ENCODE measurements around the gene PLCB3.
"Not testable (repeated sequence)": the region's sequence is repeated elsewhere in the genome, so short reads cannot be mapped to it uniquely, and the experiment has no call there.

Gene PLCB3

GRCh38 chr11:64306563-64306875 is 55.2 kb downstream of the PLCB3 start:
- DNase-seq, result no peak

- no peak for DNase-seq
These were observed 55.7 kb downstream of the PLCB3 start for GRCh38 chr11:64306876-64307622.

- DNase-seq, result not testable (repeated sequence)
These were observed 56.5 kb downstream of the PLCB3 start for GRCh38 chr11:64307795-64308194.

GRCh38 chr11:64312947-64313346 is 61.6 kb downstream of the PLCB3 start:
- DNase-seq, result no peak

GRCh38 chr11:64313491-64314145 is 62.3 kb downstream of the PLCB3 start:
- no peak for DNase-seq

GRCh38 chr11:64314146-64314804 is 62.9 kb downstream of the PLCB3 start:
- DNase-seq, result no peak

- no peak for DNase-seq
These were observed 63.7 kb downstream of the PLCB3 start for GRCh38 chr11:64314805-64315561.

GRCh38 chr11:64315667-64316526 is 64.6 kb downstream of the PLCB3 start:
- DNase-seq, result not testable (repeated sequence)

GRCh38 chr11:64316672-64317324 is 65.5 kb downstream of the PLCB3 start:
- peak; percentile 27 for DNase-seq

GRCh38 chr11:64317325-64317960 is 66.1 kb downstream of the PLCB3 start, which contains the start of gene TRMT112:
Gene TRMT112, minus strand, starts transcription at chr11:64317559. Its CDS starts 33 bp downstream, at chr11:64317526.
- DNase-seq, result peak; percentile 99

- DNase-seq, result peak; percentile 97
These were observed 66.8 kb downstream of the PLCB3 start, which contains the start of gene PRDX5 for GRCh38 chr11:64317961-64318765. Gene PRDX5, plus strand, starts transcription at chr11:64318121. Its CDS starts 95 bp downstream, at chr11:64318216.

Measured in CD4-positive, alpha-beta T cell treated with Interleukin-4 for 4 hours (primary cell).